IMR-90 (cell line): Measurements from ENCODE around the gene HACD2. TPM values are rescaled to one million over a fixed set of nuclear protein-coding genes. Genes with fewer than 3 reads are reported as not detected.

Source experiments
- ATAC-seq: fragments of 200-7000 bp; cut with Tn5 transposase; 2 replicates; pipeline ENCODE4 v1.9.1; 2020; ENCODE audit warnings: low read depth, mild to moderate bottlenecking, moderate library complexity
- BruUV-seq: library from RNA; stranded (reverse); fragments of 400-500 nt; replicated peaks from 2 replicates; lab custom pipeline; 2021; lab: Mats Ljungman, UMichigan
- CTCF ChIA-PET: fragments of 300-600 bp; formaldehyde crosslinking; extraction: SDS; loops from one replicate; lab custom pipeline; 2021; ENCODE audit warnings: antibody characterized with exemption; lab: Yijun Ruan, JAX
- POLR2A ChIA-PET: fragments of 300-600 bp; sonication (Branson Sonifier 250); formaldehyde crosslinking; loops from one replicate; lab custom pipeline; 2022; ENCODE audit warnings: antibody characterized with exemption; ENCODE audit not compliant: unreplicated experiment; lab: Charles Lee
- DNase-seq: peaks from one replicate; pipeline ENCODE4 v3.0.0; 2013
- H2AFZ ChIP-seq: replicated peaks from 2 replicates; pipeline ENCODE3; 2013; ENCODE audit warnings: low read length, mild to moderate bottlenecking; ENCODE audit not compliant: poor library complexity
- H2AK5ac ChIP-seq: 2 replicates; pipeline ENCODE4 v1.6.1; 2013; ENCODE audit warnings: low read depth, low read length, inconsistent platforms
- H2AK9ac ChIP-seq: replicated peaks from 2 replicates; pipeline ENCODE3; 2013; ENCODE audit warnings: mild to moderate bottlenecking, low read depth, low read length, moderate library complexity; ENCODE audit not compliant: poor library complexity
- H2BK120ac ChIP-seq: 2 replicates; pipeline ENCODE4 v1.6.1; 2013; ENCODE audit warnings: low read depth, low read length, inconsistent platforms
- H2BK15ac ChIP-seq: 3 replicates; pipeline ENCODE4 v1.6.1; 2013; ENCODE audit warnings: low read depth, low read length, inconsistent platforms
- H2BK20ac ChIP-seq: 2 replicates; pipeline ENCODE4 v1.6.1; 2013; ENCODE audit warnings: low read depth, mild to moderate bottlenecking, inconsistent platforms, low read length, moderate library complexity
- H2BK5ac ChIP-seq: 2 replicates; pipeline ENCODE4 v1.6.1; 2013; ENCODE audit warnings: mild to moderate bottlenecking, low read depth, low read length, inconsistent platforms; ENCODE audit not compliant: poor library complexity, severe bottlenecking
- H3K14ac ChIP-seq: replicated peaks from 2 replicates; pipeline ENCODE4 v1.6.1; 2013; ENCODE audit warnings: low read depth, low read length, inconsistent platforms
- H3K18ac ChIP-seq: 2 replicates; pipeline ENCODE4 v1.6.1; 2013; ENCODE audit warnings: low read depth, low read length, control low read depth
- H3K23ac ChIP-seq: 2 replicates; pipeline ENCODE4 v1.6.1; 2013; ENCODE audit warnings: low read depth, low read length, inconsistent platforms
- H3K27ac ChIP-seq: 2 replicates; pipeline ENCODE4 v1.5.1; 2013; ENCODE audit warnings: mild to moderate bottlenecking, control low read depth, low read length; ENCODE audit not compliant: insufficient read depth
- H3K27me3 ChIP-seq: 2 replicates; pipeline ENCODE4 v1.6.1; 2013; ENCODE audit warnings: low read length; ENCODE audit not compliant: control insufficient read depth, insufficient read depth
- H3K36me3 ChIP-seq: 2 replicates; pipeline ENCODE4 v1.6.1; 2013; ENCODE audit warnings: low read length, mixed read lengths; ENCODE audit not compliant: control insufficient read depth, insufficient read depth
- H3K4ac ChIP-seq: 2 replicates; pipeline ENCODE4 v1.6.1; 2013; ENCODE audit warnings: low read depth, low read length, inconsistent platforms
- H3K4me1 ChIP-seq: 2 replicates; pipeline ENCODE4 v1.6.1; 2013; ENCODE audit warnings: low read length, mixed read lengths; ENCODE audit not compliant: control insufficient read depth, insufficient read depth
- H3K4me2 ChIP-seq: 2 replicates; pipeline ENCODE4 v1.6.1; 2013; ENCODE audit warnings: low read depth, mild to moderate bottlenecking, control low read depth, low read length, moderate library complexity
- H3K4me3 ChIP-seq: 2 replicates; pipeline ENCODE4 v1.5.1; 2013; ENCODE audit warnings: low read depth, mild to moderate bottlenecking, control low read depth, low read length, moderate library complexity; ENCODE audit not compliant: insufficient read depth
- H3K56ac ChIP-seq: 2 replicates; pipeline ENCODE4 v1.6.1; 2013; ENCODE audit warnings: low read length, inconsistent platforms; ENCODE audit not compliant: insufficient read depth; ENCODE audit errors: extremely low read depth
- H3K79me1 ChIP-seq, 2 experiments: 2 replicates each; pipeline ENCODE4 v1.6.1; 2013; ENCODE audit warnings: low read length in 2 of 2, inconsistent platforms in 1 of 2, low read depth in 1 of 2
- H3K9ac ChIP-seq: 2 replicates; pipeline ENCODE4 v1.6.1; 2013; ENCODE audit warnings: low read depth, low read length, control low read depth
- H3K9me1 ChIP-seq: 2 replicates; pipeline ENCODE4 v1.6.1; 2013; ENCODE audit warnings: low read length, inconsistent platforms; ENCODE audit not compliant: insufficient read depth
- H3K9me3 ChIP-seq: 2 replicates; pipeline ENCODE4 v1.6.1; 2013; ENCODE audit warnings: low read length; ENCODE audit not compliant: control insufficient read depth, insufficient read depth
- H4K20me1 ChIP-seq: 2 replicates; pipeline ENCODE4 v1.6.1; 2013; ENCODE audit warnings: low read length, inconsistent platforms; ENCODE audit not compliant: insufficient read depth
- H4K5ac ChIP-seq: 2 replicates; pipeline ENCODE4 v1.6.1; 2013; ENCODE audit warnings: mild to moderate bottlenecking, low read depth, low read length, control low read depth
- H4K8ac ChIP-seq, 2 experiments: 2 replicates each; pipeline ENCODE4 v1.6.1; 2013; ENCODE audit warnings: low read depth in 2 of 2, low read length in 2 of 2, control low read depth in 1 of 2, inconsistent platforms in 1 of 2
- H4K91ac ChIP-seq: 2 replicates; pipeline ENCODE4 v1.6.1; 2013; ENCODE audit warnings: low read depth, low read length, inconsistent platforms; ENCODE audit not compliant: insufficient read depth
- BHLHE40 ChIP-seq: fragments of 150-350 bp; IDR thresholded peaks from 2 replicates; pipeline ENCODE4 v1.6.1; 2016; ENCODE audit warnings: mild to moderate bottlenecking, low read depth, low read length
- CEBPB ChIP-seq: IDR thresholded peaks from 2 replicates; pipeline ENCODE4 v1.6.1; 2012; ENCODE audit warnings: low read depth, low read length, improper control_type of control experiment
- CHD1 ChIP-seq: IDR thresholded peaks from 2 replicates; pipeline ENCODE4 v1.6.1; 2012; ENCODE audit warnings: low read depth, low read length, improper control_type of control experiment
- CTCF ChIP-seq: conservative IDR thresholded peaks from 2 replicates; pipeline ENCODE4 v1.5.1; 2012; ENCODE audit warnings: mild to moderate bottlenecking, low read depth, low read length, improper control_type of control experiment
- ELK1 ChIP-seq: fragments of 150-350 bp; IDR thresholded peaks from 2 replicates; pipeline ENCODE4 v1.6.1; 2016; ENCODE audit warnings: low read depth, mild to moderate bottlenecking, low read length, moderate library complexity, borderline replicate concordance
- FOS ChIP-seq: fragments of 150-350 bp; IDR thresholded peaks from 2 replicates; pipeline ENCODE4 v1.6.1; 2016; ENCODE audit warnings: low read depth, low read length
- MAFK ChIP-seq: IDR thresholded peaks from 2 replicates; pipeline ENCODE4 v1.6.1; 2012; ENCODE audit warnings: low read depth, low read length, improper control_type of control experiment
- MAZ ChIP-seq: IDR thresholded peaks from 2 replicates; pipeline ENCODE4 v1.6.1; 2012; ENCODE audit warnings: low read depth, mild to moderate bottlenecking, low read length, improper control_type of control experiment, moderate library complexity, borderline replicate concordance
- MXI1 ChIP-seq: IDR thresholded peaks from 2 replicates; pipeline ENCODE4 v1.6.1; 2012; ENCODE audit warnings: low read depth, mild to moderate bottlenecking, low read length, moderate library complexity, borderline replicate concordance
- NFE2L2 ChIP-seq: fragments of 150-350 bp; IDR thresholded peaks from 2 replicates; pipeline ENCODE4 v1.6.1; 2016; ENCODE audit warnings: low read depth, mild to moderate bottlenecking, low read length
- POLR2A ChIP-seq: IDR thresholded peaks from 2 replicates; pipeline ENCODE4 v1.6.1; 2012; ENCODE audit warnings: mild to moderate bottlenecking, low read depth, low read length
- RAD21 ChIP-seq: IDR thresholded peaks from 2 replicates; pipeline ENCODE4 v1.6.1; 2012; ENCODE audit warnings: low read length, improper control_type of control experiment
- RCOR1 ChIP-seq: IDR thresholded peaks from 2 replicates; pipeline ENCODE4 v1.6.1; 2012; ENCODE audit warnings: mild to moderate bottlenecking, low read length, improper control_type of control experiment; ENCODE audit not compliant: insufficient replicate concordance
- RFX5 ChIP-seq: IDR thresholded peaks from 2 replicates; pipeline ENCODE4 v1.8.0; 2012; ENCODE audit warnings: low read depth, mild to moderate bottlenecking, low read length, moderate library complexity
- SMC3 ChIP-seq: fragments of 150-350 bp; IDR thresholded peaks from 2 replicates; pipeline ENCODE4 v1.6.1; 2016; ENCODE audit warnings: low read depth, mild to moderate bottlenecking, antibody characterized with exemption, low read length, moderate library complexity
- USF2 ChIP-seq: fragments of 150-350 bp; IDR thresholded peaks from 2 replicates; pipeline ENCODE4 v1.6.1; 2017; ENCODE audit warnings: mild to moderate bottlenecking, antibody characterized with exemption, low read length, low read depth
- WGBS, 2 experiments: methylation state at CpG; one replicate each; pipeline versions ENCODE4 v1.1.5 to v1.1.7; 2013; ENCODE audit warnings: missing lambda C conversion rate in 2 of 2; ENCODE audit not compliant: insufficient read length in 1 of 2; ENCODE audit errors: extremely low coverage in 2 of 2; 5-methylcytosine and 5-hydroxymethylcytosine counted together
- dilution Hi-C: fragments of 300-500 bp; cut with HindIII; formaldehyde crosslinking; loops from one replicate; pipeline ENCODE4 v1.14.3; 2018; ENCODE audit warnings: low sequenced_read_pairs; ENCODE audit not compliant: unreplicated experiment
- in situ Hi-C: fragments of 300-500 bp; cut with MboI; formaldehyde crosslinking; loops from 3 replicates; pipeline ENCODE4 v1.14.3; 2019; ENCODE audit warnings: low sequenced_read_pairs, inconsistent platforms, mixed read lengths
- intact Hi-C: fragments of 100-400 bp; cut with micrococcal nuclease; formaldehyde crosslinking; loops from 2 replicates; pipeline ENCODE4 v1.10.0; 2022
- polyA plus RNA-seq, 3 experiments: library from polyadenylated mRNA; depleted of rRNA; stranded (reverse); fragments of >200 nt; gene quantifications; 2 replicates each; pipeline ENCODE4 v1.2.3, GENCODE V29; 2012; ENCODE audit warnings: low replicate concordance in 1 of 3
- total RNA-seq: library from RNA; depleted of rRNA; stranded (reverse); fragments of >200 nt; gene quantifications from 2 replicates; pipeline ENCODE4 v1.2.3, GENCODE V29; 2012

The HACD2 gene
- total and polyA plus RNA-seq, 2 of the 4 experiments (the other 2 are of a cell fraction), result 21.5 to 22.6 TPM

GRCh38 chr3:123616593-123616992 lies 31.7 kb upstream of the HACD2 start:
- Histone ChIP-seq H3K36me3 (peaks cover 56% of the 10 kb centered on the region), H4K5ac (no peak overlapping the region), H4K8ac (no peak overlapping the region; a peak in 1 of 4 replicates), H2BK20ac (no peak overlapping the region), H3K4me2 (peak overlapping the region; percentile 63; the same call in 1 of the 2 replicates), H3K18ac (no peak overlapping the region), H3K4me1 (peaks cover 31% of the 10 kb centered on the region), H2AK5ac (no peak overlapping the region), H3K9me1 (peaks cover 23% of the 10 kb centered on the region), H2AFZ (no peak overlapping the region), H3K79me1 (peaks cover 19 to 73% of the 10 kb centered on the region in 2 experiments), H3K27me3 (no peaks in the 10 kb centered on the region), H3K4ac (no peak overlapping the region), H3K9ac (no peak overlapping the region), H3K9me3 (no peaks in the 10 kb centered on the region), H2BK15ac (no peak overlapping the region), H2BK120ac (no peak overlapping the region), H3K56ac (no peak overlapping the region), H3K27ac (no peak overlapping the region), H3K4me3 (no peak overlapping the region), H3K14ac (no peak overlapping the region), H4K20me1 (peaks cover 61% of the 10 kb centered on the region), H3K23ac (no peak overlapping the region; the same call in 1 of the 2 replicates), H4K91ac (no peak overlapping the region), H2BK5ac (no peak overlapping the region), H2AK9ac (no peak overlapping the region)
- dilution Hi-C loops, result no loop called here
- in situ Hi-C loops, result no loop called here
- no peak for TF ChIP-seq CTCF
- no peak for TF ChIP-seq SMC3
- no peak for TF ChIP-seq POLR2A
- TF ChIP-seq MAFK, result no peak
- TF ChIP-seq FOS, result no peak
- no peak for TF ChIP-seq CEBPB
- TF ChIP-seq NFE2L2, result no peak
- TF ChIP-seq MAZ, result no peak
- TF ChIP-seq RCOR1, result no peak
- TF ChIP-seq RAD21, result no peak
- no peak for TF ChIP-seq MXI1
- no peak for TF ChIP-seq CHD1
- no peak for TF ChIP-seq USF2
- TF ChIP-seq ELK1, result no peak
- TF ChIP-seq RFX5, result no peak
- TF ChIP-seq BHLHE40, result no peak
- ChIA-PET CTCF (interaction anchor here (0.6 kb wide), 1 partner anchor 13 kb away, joined by 3 read pairs; no protein-coding TSS in a partner anchor), POLR2A (no interaction called here)
- BruUV-seq, result no TSS peak
- DNase-seq, result no peak
- intact Hi-C loops, result no loop called here
- WGBS, 2 experiments, result no CpG with 5 or more reads among the region's 6 CpGs
- no peak for ATAC-seq
